GM19468 (cell line): ENCODE data around the gene PAX8.

Source experiments
- ATAC-seq: cut with Tn5 transposase; IDR thresholded peaks from one replicate; pipeline ENCODE4 v1.9.1; 2021; ENCODE audit warnings: mild to moderate bottlenecking, moderate library complexity, moderate number of reproducible peaks; ENCODE audit not compliant: unreplicated experiment; ENCODE audit errors: extremely low read depth

The PAX8 gene

GRCh38 chr2:113211226-113212105 lies 67.3 kb downstream of the PAX8 start:
- ATAC-seq: no peak

- no peak for ATAC-seq
Observed at GRCh38 chr2:113209646-113210171, 69.0 kb downstream of the PAX8 start.

GRCh38 chr2:113209011-113209645 lies 69.6 kb downstream of the PAX8 start:
- ATAC-seq: no peak

- no peak for ATAC-seq
Observed at GRCh38 chr2:113208396-113208795, 70.3 kb downstream of the PAX8 start.

DNA sequence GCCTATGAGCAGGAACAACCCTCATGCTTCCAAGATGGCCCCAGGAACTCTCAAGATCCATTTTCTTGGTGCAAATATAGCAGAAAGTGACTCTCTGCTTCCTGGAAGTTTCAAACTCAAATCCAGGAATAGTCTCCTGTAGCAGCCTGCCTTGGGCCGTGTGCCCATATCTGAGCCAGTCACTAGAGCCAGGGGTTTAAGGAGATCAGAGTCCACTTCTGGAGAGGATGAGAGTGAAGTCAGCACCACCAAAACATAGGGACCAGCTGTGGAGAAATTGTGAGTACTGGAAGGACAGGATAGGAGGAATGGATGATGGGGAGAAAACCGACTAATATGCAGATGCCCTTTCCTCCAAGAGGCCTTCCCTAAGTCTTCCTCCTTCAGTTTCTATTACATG lies 71.7 kb downstream of the PAX8 start:
- no peak for ATAC-seq

DNA sequence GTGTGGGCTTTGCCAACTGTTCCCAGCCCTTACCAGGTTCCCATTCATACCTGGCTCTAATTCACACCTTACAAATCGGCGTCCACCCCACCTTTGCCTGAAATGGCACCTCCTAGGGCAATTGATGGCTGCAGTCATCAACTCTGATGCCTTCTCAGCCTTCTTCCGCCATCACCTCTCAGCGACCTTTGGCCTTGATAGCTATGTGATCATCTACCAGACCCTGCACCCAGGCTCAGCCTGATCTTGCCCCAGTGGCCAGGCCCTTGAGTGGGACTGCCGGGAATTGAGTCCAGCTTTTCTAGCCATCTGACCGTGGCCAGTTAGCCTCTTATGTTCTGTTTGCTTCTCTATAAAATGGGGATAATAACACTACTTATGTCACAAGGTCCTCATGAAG lies 72.5 kb downstream of the PAX8 start:
- no peak for ATAC-seq

GRCh38 chr2:113203901-113204519 lies 74.7 kb downstream of the PAX8 start:
- peak; percentile 53 for ATAC-seq

DNA sequence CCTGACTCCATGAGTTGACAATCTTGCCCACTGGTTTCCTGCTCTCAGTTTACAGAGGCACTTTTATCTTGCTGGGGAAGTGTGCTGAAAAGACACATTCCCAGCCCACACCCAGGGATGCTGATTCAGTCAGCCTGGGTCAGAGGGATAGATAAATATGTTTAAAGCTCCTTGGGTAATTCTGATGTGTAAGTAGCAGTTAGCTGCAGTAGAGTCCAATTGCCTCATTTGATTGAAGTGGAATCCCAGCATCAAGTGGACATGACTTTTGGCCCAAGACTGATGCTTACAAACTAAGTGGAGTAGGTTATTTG lies 75.5 kb downstream of the PAX8 start:
- ATAC-seq: no peak

- ATAC-seq: no peak
Observed at GRCh38 chr2:113202305-113203216, 76.2 kb downstream of the PAX8 start.

GRCh38 chr2:113201496-113202304 lies 77.0 kb downstream of the PAX8 start:
- no peak for ATAC-seq

DNA sequence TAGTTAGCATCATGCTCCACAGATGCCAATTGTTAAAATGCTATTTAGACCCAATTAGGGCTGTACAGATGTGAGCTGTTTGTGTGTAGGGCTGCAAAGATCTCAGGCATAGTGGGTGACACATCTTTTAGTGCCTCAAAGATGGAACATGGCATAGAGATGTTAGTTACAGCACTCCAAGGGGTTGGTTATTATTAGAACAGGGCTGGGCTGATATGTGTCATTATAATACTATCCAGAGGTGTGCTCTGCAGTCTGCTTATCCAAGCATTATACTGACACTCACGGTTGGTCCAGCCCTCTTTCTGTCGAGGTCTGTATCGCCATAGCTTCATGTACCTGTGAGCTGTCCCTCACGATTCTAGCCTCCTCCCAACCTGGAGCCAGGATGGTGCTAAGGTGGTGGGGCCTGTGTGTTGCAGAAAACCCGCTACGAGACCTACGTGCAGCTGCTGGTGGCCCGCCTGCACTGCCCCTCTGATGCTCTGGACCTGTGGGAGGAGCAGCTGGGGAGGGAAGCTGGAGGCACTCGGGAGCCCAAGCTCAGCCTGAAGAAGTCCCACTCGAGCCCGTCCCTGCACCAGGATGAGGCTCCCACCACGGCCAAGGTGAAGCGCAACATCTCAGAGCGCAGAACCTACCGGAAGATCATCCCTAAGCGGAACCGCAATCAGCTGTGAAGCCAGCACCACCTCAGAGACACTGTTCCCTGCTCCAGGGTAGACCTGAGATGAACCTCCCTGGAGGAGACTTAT lies 77.8 kb downstream of the PAX8 start:
- no peak for ATAC-seq

- no peak for ATAC-seq
Observed at GRCh38 chr2:113200236-113200635, 78.5 kb downstream of the PAX8 start.

- no peak for ATAC-seq
Observed at GRCh38 chr2:113198790-113199612, 79.7 kb downstream of the PAX8 start.

GRCh38 chr2:113198048-113198789 lies 80.5 kb downstream of the PAX8 start:
- ATAC-seq: no peak

DNA sequence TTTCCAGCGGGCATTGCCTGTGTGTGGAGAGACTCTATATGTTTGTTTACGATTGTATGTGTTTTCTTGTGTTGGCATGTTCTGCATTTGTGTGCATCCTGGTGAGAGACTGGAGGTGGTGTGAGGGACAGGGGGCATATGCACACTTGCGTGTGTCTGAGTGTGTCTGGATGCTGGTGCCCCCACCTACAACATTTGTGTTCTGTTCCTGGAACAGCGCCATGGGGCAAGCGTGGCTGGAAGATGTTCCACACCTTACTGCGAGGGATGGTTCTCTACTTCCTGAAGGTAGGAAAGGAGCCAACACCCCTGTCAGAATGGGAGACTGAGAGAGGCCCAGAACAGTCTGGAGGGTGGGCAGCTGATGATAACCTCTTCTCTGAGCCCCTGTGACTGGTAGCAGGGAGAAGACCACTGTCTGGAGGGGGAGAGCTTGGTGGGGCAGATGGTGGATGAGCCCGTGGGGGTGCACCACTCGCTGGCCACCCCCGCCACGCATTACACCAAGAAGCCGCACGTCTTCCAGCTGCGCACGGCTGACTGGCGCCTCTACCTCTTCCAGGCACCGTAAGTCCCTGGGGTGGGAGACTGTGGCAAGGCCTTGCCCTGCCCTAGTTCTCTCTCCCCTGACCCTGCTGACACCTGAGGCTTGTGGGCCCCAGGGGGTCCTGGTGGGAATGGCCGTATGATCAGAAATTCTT lies 81.2 kb downstream of the PAX8 start:
- no peak for ATAC-seq

DNA sequence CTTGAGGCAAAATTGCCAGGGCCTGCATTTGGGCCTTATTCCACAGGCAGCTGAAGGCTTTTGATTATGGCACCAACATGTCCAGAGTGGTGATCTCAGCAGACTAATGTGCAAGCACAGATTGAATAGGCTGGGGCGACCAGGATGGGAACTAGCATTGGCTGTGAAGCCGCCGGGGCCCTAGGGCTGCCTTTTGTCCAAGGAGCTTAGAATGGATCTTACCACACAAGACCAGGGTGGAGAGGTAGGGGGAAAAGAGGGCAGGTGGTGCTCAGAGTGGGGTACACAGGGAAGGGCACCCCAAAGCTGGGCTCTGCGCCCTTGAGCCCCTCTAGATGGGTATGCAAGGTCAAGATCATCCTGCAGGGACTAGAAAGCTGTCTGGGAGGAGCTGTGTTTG lies 81.9 kb downstream of the PAX8 start:
- ATAC-seq: no peak
